ENCODE data around the gene TTN. TPM values are rescaled to one million over a fixed set of nuclear protein-coding genes. Genes with fewer than 3 reads are reported as not detected.
A peak's percentile ranks its signal among the peaks of the same experiment; 100 is the strongest.
"Not testable (repeated sequence)": the region's sequence is repeated elsewhere in the genome, so short reads cannot be mapped to it uniquely, and the experiment has no call there.

TTN gene
- total RNA-seq, 1 experiment from 2014 or later, result not detected

DNA sequence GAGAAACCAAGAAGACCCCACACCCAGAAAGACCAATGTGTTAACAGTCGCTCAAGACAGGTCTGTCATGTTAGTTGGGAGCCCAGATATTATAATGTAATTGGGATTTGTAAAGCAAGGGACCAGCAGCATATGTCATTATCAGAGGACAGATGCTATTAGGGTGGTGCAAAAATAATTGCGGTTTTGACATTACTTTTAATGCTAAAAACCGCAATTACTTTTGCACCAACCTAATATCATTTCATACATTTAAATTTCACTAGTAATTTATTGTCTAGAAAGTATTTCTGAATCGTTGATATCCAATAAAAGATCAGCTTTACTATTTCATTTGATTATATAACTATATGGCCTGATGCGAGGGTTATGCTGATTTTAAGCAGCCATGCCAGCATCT, 131.2 kb downstream of the TTN start:
- Histone ChIP-seq H3K4me2 (no peak overlapping the region), H2AFZ (no peak overlapping the region), H3K9me2 (ENCODE audit: insufficient read depth) (no peaks in the 10 kb centered on the region), H3K4me1 (replicated peaks; ENCODE audit: insufficient read depth) (no peaks in the 10 kb centered on the region), H3K79me2 (ENCODE audit: low read depth) (no peaks in the 10 kb centered on the region), H3K9me3 (ENCODE audit: insufficient read depth, low read depth) (no peaks in the 10 kb centered on the region), H3K27ac (no peak overlapping the region), H4K20me1 (ENCODE audit: insufficient read depth) (no peaks in the 10 kb centered on the region), H3K4me3 (no peak overlapping the region), H3K27me3 (ENCODE audit: insufficient read depth, low read depth) (no peaks in the 10 kb centered on the region), H3F3A (ENCODE audit: insufficient read depth, low read depth) (no peaks in the 10 kb centered on the region), H3K36me3 (ENCODE audit: low read depth) (no peaks in the 10 kb centered on the region)
- no TSS peak for BruUV-seq (replicated peaks)
- TF ChIP-seq, protein P1, sequence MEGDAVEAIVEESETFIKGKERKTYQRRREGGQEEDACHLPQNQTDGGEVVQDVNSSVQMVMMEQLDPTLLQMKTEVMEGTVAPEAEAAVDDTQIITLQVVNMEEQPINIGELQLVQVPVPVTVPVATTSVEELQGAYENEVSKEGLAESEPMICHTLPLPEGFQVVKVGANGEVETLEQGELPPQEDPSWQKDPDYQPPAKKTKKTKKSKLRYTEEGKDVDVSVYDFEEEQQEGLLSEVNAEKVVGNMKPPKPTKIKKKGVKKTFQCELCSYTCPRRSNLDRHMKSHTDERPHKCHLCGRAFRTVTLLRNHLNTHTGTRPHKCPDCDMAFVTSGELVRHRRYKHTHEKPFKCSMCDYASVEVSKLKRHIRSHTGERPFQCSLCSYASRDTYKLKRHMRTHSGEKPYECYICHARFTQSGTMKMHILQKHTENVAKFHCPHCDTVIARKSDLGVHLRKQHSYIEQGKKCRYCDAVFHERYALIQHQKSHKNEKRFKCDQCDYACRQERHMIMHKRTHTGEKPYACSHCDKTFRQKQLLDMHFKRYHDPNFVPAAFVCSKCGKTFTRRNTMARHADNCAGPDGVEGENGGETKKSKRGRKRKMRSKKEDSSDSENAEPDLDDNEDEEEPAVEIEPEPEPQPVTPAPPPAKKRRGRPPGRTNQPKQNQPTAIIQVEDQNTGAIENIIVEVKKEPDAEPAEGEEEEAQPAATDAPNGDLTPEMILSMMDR (conservative IDR thresholded peaks at IDR 0.05), result no peak
- TF ChIP-seq EZH2 (IDR thresholded peaks at IDR 0.05; ENCODE audit: low read depth), result no peak
- ChIA-PET POLR2A (ENCODE audit: unreplicated experiment) (no interaction called here), CTCF (no interaction called here)
- intact Hi-C loops (cut with micrococcal nuclease; ENCODE audit: unreplicated experiment), result no loop called here
- DNase-seq, result no peak

DNA sequence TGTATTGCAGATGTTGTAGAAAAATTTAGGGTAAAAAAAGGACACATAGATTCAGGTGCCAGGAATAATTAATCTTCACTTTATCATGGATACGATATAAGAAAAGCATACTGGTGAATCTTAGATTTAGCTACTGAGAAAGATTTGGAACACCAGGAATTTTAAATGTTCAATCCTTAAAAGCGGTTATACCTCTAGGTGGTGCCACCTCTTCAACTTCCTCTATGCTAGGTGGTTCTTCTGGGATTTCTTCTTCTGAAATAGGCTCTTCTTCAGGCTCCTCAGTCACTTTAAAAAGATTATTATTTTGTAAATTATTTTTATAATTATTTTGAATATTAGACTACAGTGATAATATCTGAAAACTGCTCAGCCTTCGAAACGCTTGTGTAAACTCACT, 133.1 kb downstream of the TTN start:
- Histone ChIP-seq H3K4me2 (no peak overlapping the region), H3F3A (ENCODE audit: insufficient read depth, low read depth) (no peaks in the 10 kb centered on the region), H3K4me1 (replicated peaks; ENCODE audit: insufficient read depth) (no peaks in the 10 kb centered on the region), H3K4me3 (no peak overlapping the region), H3K9me3 (ENCODE audit: insufficient read depth, low read depth) (no peaks in the 10 kb centered on the region), H2AFZ (no peak overlapping the region), H3K27me3 (ENCODE audit: insufficient read depth, low read depth) (no peaks in the 10 kb centered on the region), H4K20me1 (ENCODE audit: insufficient read depth) (no peaks in the 10 kb centered on the region), H3K36me3 (ENCODE audit: low read depth) (no peaks in the 10 kb centered on the region), H3K27ac (no peak overlapping the region), H3K79me2 (ENCODE audit: low read depth) (no peaks in the 10 kb centered on the region), H3K9me2 (ENCODE audit: insufficient read depth) (no peaks in the 10 kb centered on the region)
- DNase-seq, result no peak
- TF ChIP-seq, protein P1 (conservative IDR thresholded peaks at IDR 0.05), result peak; percentile 32; the same call in 1 of the 2 replicates
- TF ChIP-seq EZH2 (IDR thresholded peaks at IDR 0.05; ENCODE audit: low read depth), result no peak
- POLR2A ChIA-PET (ENCODE audit: unreplicated experiment), result interaction anchor here (0.6 to 0.9 kb wide), 2 partner anchors 761 to 1164 kb away, joined by 3 to 5 read pairs; no protein-coding TSS in a partner anchor
- CTCF ChIA-PET, result no interaction called here
- BruUV-seq (replicated peaks), result no TSS peak
- intact Hi-C loops (cut with micrococcal nuclease; ENCODE audit: unreplicated experiment), result no loop called here

GRCh38 chr2:178666458-178666857, 140.8 kb downstream of the TTN start:
- Histone ChIP-seq H3K36me3 (ENCODE audit: low read depth) (no peaks in the 10 kb centered on the region), H2AFZ (no peak overlapping the region), H3K4me2 (no peak overlapping the region), H3K4me3 (no peak overlapping the region), H3F3A (ENCODE audit: insufficient read depth, low read depth) (no peaks in the 10 kb centered on the region), H3K27ac (no peak overlapping the region), H3K4me1 (replicated peaks; ENCODE audit: insufficient read depth) (no peaks in the 10 kb centered on the region), H4K20me1 (ENCODE audit: insufficient read depth) (no peaks in the 10 kb centered on the region), H3K9me2 (ENCODE audit: insufficient read depth) (no peaks in the 10 kb centered on the region), H3K27me3 (ENCODE audit: insufficient read depth, low read depth) (no peaks in the 10 kb centered on the region), H3K9me3 (ENCODE audit: insufficient read depth, low read depth) (no peaks in the 10 kb centered on the region), H3K79me2 (ENCODE audit: low read depth) (no peaks in the 10 kb centered on the region)
- no peak for DNase-seq
- ChIA-PET POLR2A (ENCODE audit: unreplicated experiment) (no interaction called here), CTCF (no interaction called here)
- intact Hi-C loops (cut with micrococcal nuclease; ENCODE audit: unreplicated experiment), result no loop called here
- no TSS peak for BruUV-seq (replicated peaks)
- TF ChIP-seq, protein P1 (conservative IDR thresholded peaks at IDR 0.05), result no peak
- TF ChIP-seq EZH2 (IDR thresholded peaks at IDR 0.05; ENCODE audit: low read depth), result no peak

DNA sequence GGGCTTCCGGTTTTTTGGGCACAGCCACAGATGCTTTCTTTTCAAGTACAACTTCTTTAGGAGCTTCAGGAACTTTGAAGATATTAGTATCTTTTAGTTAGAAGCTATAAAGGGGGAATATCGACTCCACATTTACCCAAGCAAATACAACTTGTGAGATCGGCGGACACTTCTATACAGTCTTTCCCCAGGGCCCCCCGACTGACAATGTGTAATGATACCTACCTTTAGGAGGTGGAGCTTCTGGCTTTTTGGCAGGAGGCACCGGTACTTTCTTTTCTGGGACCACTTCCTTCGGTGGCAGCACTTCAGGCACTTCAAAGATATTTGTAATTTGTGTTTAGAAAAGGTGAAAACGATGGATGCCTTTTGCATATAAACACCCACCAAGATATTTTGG, 148.7 kb downstream of the TTN start:
- H3K9me3 ChIP-seq (ENCODE audit: insufficient read depth, low read depth); H4K20me1 ChIP-seq (ENCODE audit: insufficient read depth); H2AFZ ChIP-seq; H3K4me3 ChIP-seq; H3F3A ChIP-seq (ENCODE audit: insufficient read depth, low read depth); H3K79me2 ChIP-seq (ENCODE audit: low read depth); H3K27ac ChIP-seq; H3K27me3 ChIP-seq (ENCODE audit: insufficient read depth, low read depth); CTCF ChIA-PET; intact Hi-C loops (cut with micrococcal nuclease; ENCODE audit: unreplicated experiment); DNase-seq; H3K36me3 ChIP-seq (ENCODE audit: low read depth); POLR2A ChIA-PET (ENCODE audit: unreplicated experiment); H3K4me2 ChIP-seq; BruUV-seq (replicated peaks); H3K4me1 ChIP-seq (replicated peaks; ENCODE audit: insufficient read depth); H3K9me2 ChIP-seq (ENCODE audit: insufficient read depth): not testable (repeated sequence)

Measured in PC-9 (cell line).